Measurements from ENCODE around the gene PLS3. TPM values are rescaled to one million over a fixed set of nuclear protein-coding genes. Genes with fewer than 3 reads are reported as not detected.
"Not testable (repeated sequence)": the region's sequence is repeated elsewhere in the genome, so short reads cannot be mapped to it uniquely, and the experiment has no call there.

PLS3 gene
- 1 to 10 TPM; 1.6 to 2.6 TPM for total RNA-seq

- Mint-ChIP-seq H3K27me3 (peaks cover 37% of the 10 kb centered on the region), H3K36me3 (no peaks in the 10 kb centered on the region), H3K9me3 (no peaks in the 10 kb centered on the region), H3K4me3 (peak within 1 kb of the TSS; percentile 70), H3K4me1 (no peaks in the 10 kb centered on the region), H3K27ac (no peak within 1 kb of the TSS)
- peak; percentile 24 for DNase-seq
Observed at GRCh38 chrX:115560978-115561604, at the start of gene PLS3. Gene PLS3, plus strand, starts transcription at chrX:115561174. Its CDS starts 49,077 bp downstream, at chrX:115610251.

GRCh38 chrX:115518113-115518512 lies 42.9 kb upstream of the PLS3 start:
- Mint-ChIP-seq H3K27ac (no peak overlapping the region), H3K4me1 (no peaks in the 10 kb centered on the region), H3K9me3 (no peaks in the 10 kb centered on the region), H3K36me3 (no peaks in the 10 kb centered on the region), H3K27me3 (no peaks in the 10 kb centered on the region), H3K4me3 (no peak overlapping the region)
- DNase-seq = no peak

- no peak for DNase-seq
- H3K27ac Mint-ChIP-seq = no peak overlapping the region
- no peaks in the 10 kb centered on the region for H3K4me1 Mint-ChIP-seq
- H3K27me3 Mint-ChIP-seq = no peaks in the 10 kb centered on the region
- no peaks in the 10 kb centered on the region for H3K36me3 Mint-ChIP-seq
- no peak overlapping the region for H3K4me3 Mint-ChIP-seq
- H3K9me3 Mint-ChIP-seq = no peaks in the 10 kb centered on the region
Observed at GRCh38 chrX:115521741-115522140, 39.2 kb upstream of the PLS3 start.

- DNase-seq = no peak
- H3K36me3 Mint-ChIP-seq = no peaks in the 10 kb centered on the region
- H3K9me3 Mint-ChIP-seq = no peaks in the 10 kb centered on the region
- no peak overlapping the region for H3K27ac Mint-ChIP-seq
- no peaks in the 10 kb centered on the region for H3K27me3 Mint-ChIP-seq
- no peak overlapping the region for H3K4me3 Mint-ChIP-seq
- H3K4me1 Mint-ChIP-seq = no peaks in the 10 kb centered on the region
Observed at GRCh38 chrX:115522952-115523351, 38.0 kb upstream of the PLS3 start.

GRCh38 chrX:115525486-115525885 lies 35.5 kb upstream of the PLS3 start:
- Mint-ChIP-seq H3K9me3 (no peaks in the 10 kb centered on the region), H3K4me1 (no peaks in the 10 kb centered on the region), H3K36me3 (no peaks in the 10 kb centered on the region), H3K27ac (no peak overlapping the region), H3K27me3 (no peaks in the 10 kb centered on the region), H3K4me3 (no peak overlapping the region)
- no peak for DNase-seq

- H3K9me3 Mint-ChIP-seq = no peaks in the 10 kb centered on the region
- H3K4me3 Mint-ChIP-seq = no peak overlapping the region
- H3K36me3 Mint-ChIP-seq = no peaks in the 10 kb centered on the region
- H3K27ac Mint-ChIP-seq = no peak overlapping the region
- H3K27me3 Mint-ChIP-seq = no peaks in the 10 kb centered on the region
- no peak for DNase-seq
- H3K4me1 Mint-ChIP-seq = no peaks in the 10 kb centered on the region
Observed at GRCh38 chrX:115531818-115532403, 29.1 kb upstream of the PLS3 start.

- H3K27ac Mint-ChIP-seq = no peak overlapping the region
- H3K27me3 Mint-ChIP-seq = no peaks in the 10 kb centered on the region
- H3K4me3 Mint-ChIP-seq = no peak overlapping the region
- DNase-seq = no peak
- H3K9me3 Mint-ChIP-seq = no peaks in the 10 kb centered on the region
- H3K36me3 Mint-ChIP-seq = no peaks in the 10 kb centered on the region
- no peaks in the 10 kb centered on the region for H3K4me1 Mint-ChIP-seq
Observed at GRCh38 chrX:115533485-115533884, 27.5 kb upstream of the PLS3 start.

GRCh38 chrX:115534383-115534782 lies 26.6 kb upstream of the PLS3 start:
- H3K27ac Mint-ChIP-seq = no peak overlapping the region
- no peaks in the 10 kb centered on the region for H3K4me1 Mint-ChIP-seq
- H3K27me3 Mint-ChIP-seq = no peaks in the 10 kb centered on the region
- no peaks in the 10 kb centered on the region for H3K9me3 Mint-ChIP-seq
- DNase-seq = no peak
- no peaks in the 10 kb centered on the region for H3K36me3 Mint-ChIP-seq
- H3K4me3 Mint-ChIP-seq = no peak overlapping the region

- Mint-ChIP-seq H3K27ac (no peak overlapping the region), H3K9me3 (no peaks in the 10 kb centered on the region), H3K4me3 (no peak overlapping the region), H3K36me3 (no peaks in the 10 kb centered on the region), H3K27me3 (no peaks in the 10 kb centered on the region), H3K4me1 (no peaks in the 10 kb centered on the region)
- DNase-seq = no peak
Observed at GRCh38 chrX:115535421-115535820, 25.6 kb upstream of the PLS3 start.

- no peak overlapping the region for H3K27ac Mint-ChIP-seq
- no peaks in the 10 kb centered on the region for H3K9me3 Mint-ChIP-seq
- no peaks in the 10 kb centered on the region for H3K27me3 Mint-ChIP-seq
- no peak for DNase-seq
- no peak overlapping the region for H3K4me3 Mint-ChIP-seq
- H3K36me3 Mint-ChIP-seq = no peaks in the 10 kb centered on the region
- H3K4me1 Mint-ChIP-seq = no peaks in the 10 kb centered on the region
Observed at GRCh38 chrX:115535844-115536243, 25.1 kb upstream of the PLS3 start.

- no peak overlapping the region for H3K27ac Mint-ChIP-seq
- H3K9me3 Mint-ChIP-seq = no peaks in the 10 kb centered on the region
- DNase-seq = no peak
- no peaks in the 10 kb centered on the region for H3K36me3 Mint-ChIP-seq
- no peaks in the 10 kb centered on the region for H3K27me3 Mint-ChIP-seq
- H3K4me3 Mint-ChIP-seq = no peak overlapping the region
- no peaks in the 10 kb centered on the region for H3K4me1 Mint-ChIP-seq
Observed at GRCh38 chrX:115539841-115540240, 21.1 kb upstream of the PLS3 start.

- H3K9me3 Mint-ChIP-seq, H3K27me3 Mint-ChIP-seq, H3K36me3 Mint-ChIP-seq, H3K4me3 Mint-ChIP-seq, H3K4me1 Mint-ChIP-seq, DNase-seq, H3K27ac Mint-ChIP-seq: not testable (repeated sequence)
Observed at GRCh38 chrX:115541045-115541444, 19.9 kb upstream of the PLS3 start.

- Mint-ChIP-seq H3K36me3 (no peaks in the 10 kb centered on the region), H3K4me1 (no peaks in the 10 kb centered on the region), H3K27ac (no peak overlapping the region), H3K4me3 (no peak overlapping the region), H3K9me3 (no peaks in the 10 kb centered on the region), H3K27me3 (no peaks in the 10 kb centered on the region)
- DNase-seq = no peak
Observed at GRCh38 chrX:115547448-115547847, 13.5 kb upstream of the PLS3 start.

GRCh38 chrX:115549008-115549407 lies 12.0 kb upstream of the PLS3 start:
- Mint-ChIP-seq H3K27ac (no peak overlapping the region), H3K4me3 (no peak overlapping the region), H3K4me1 (no peaks in the 10 kb centered on the region), H3K36me3 (no peaks in the 10 kb centered on the region), H3K9me3 (no peaks in the 10 kb centered on the region), H3K27me3 (no peaks in the 10 kb centered on the region)
- no peak for DNase-seq

- DNase-seq = no peak
- H3K9me3 Mint-ChIP-seq = no peaks in the 10 kb centered on the region
- no peak overlapping the region for H3K4me3 Mint-ChIP-seq
- no peak overlapping the region for H3K27ac Mint-ChIP-seq
- H3K36me3 Mint-ChIP-seq = no peaks in the 10 kb centered on the region
- peaks cover 4% of the 10 kb centered on the region for H3K27me3 Mint-ChIP-seq
- no peaks in the 10 kb centered on the region for H3K4me1 Mint-ChIP-seq
Observed at GRCh38 chrX:115553171-115553570, 7.8 kb upstream of the PLS3 start.

- no peaks in the 10 kb centered on the region for H3K9me3 Mint-ChIP-seq
- H3K27me3 Mint-ChIP-seq = peaks cover 32% of the 10 kb centered on the region
- DNase-seq = no peak
- H3K27ac Mint-ChIP-seq = no peak overlapping the region
- H3K4me1 Mint-ChIP-seq = no peaks in the 10 kb centered on the region
- H3K4me3 Mint-ChIP-seq = no peak overlapping the region
- H3K36me3 Mint-ChIP-seq = no peaks in the 10 kb centered on the region
Observed at GRCh38 chrX:115559672-115560071, 1.3 kb upstream of the PLS3 start.
